Measurements from ENCODE around the gene FADS2. TPM values are rescaled to one million over a fixed set of nuclear protein-coding genes. Genes with fewer than 3 reads are reported as not detected.

FADS2 gene
- total and polyA plus RNA-seq, 2 donors, result 11.2 to 39.5 TPM

GRCh38 chr11:61815790-61816735, 12.0 kb upstream of the FADS2 start:
- DNase-seq (ENCODE audit: low read depth in 6 of 9, low spot score in 9 of 9), result peak in 4 of 9 donors; percentile 38 to 76 (median 59)
- under 1% methylated on average over 69 of the region's 69 CpGs for WGBS
- Histone ChIP-seq H3K27me3 (ENCODE audit: control insufficient read depth in 2 of 2, insufficient read depth in 1 of 2, low read length in 1 of 2) (peaks cover 0 to 17% of the 10 kb centered on the region in 2 donors), H3K9me3 (ENCODE audit: control insufficient read depth in 2 of 2, insufficient read depth in 1 of 2, low read length in 1 of 2) (peaks cover 0 to 8% of the 10 kb centered on the region in 2 donors), H3K4me3 (ENCODE audit: low read length in 2 of 2) (peak overlapping the region; percentile 62 to 87), H3K36me3 (ENCODE audit: control insufficient read depth in 2 of 2, insufficient read depth in 2 of 2, low read length in 1 of 2) (peaks cover 12 to 22% of the 10 kb centered on the region in 2 donors), H3K4me1 (ENCODE audit: control insufficient read depth in 2 of 2, insufficient read depth in 2 of 2, low read length in 2 of 2) (peaks cover 11 to 25% of the 10 kb centered on the region in 2 donors), H3K27ac (ENCODE audit: low read depth in 1 of 2, low read length in 1 of 2) (peak overlapping the region; percentile 66 to 84)

- DNase-seq (ENCODE audit: low read depth in 6 of 9, low spot score in 9 of 9), result peak in 6 of 9 donors; percentile 79 to 94 (median 86)
- peaks cover 0 to 17% of the 10 kb centered on the region in 2 donors for H3K27me3 ChIP-seq (ENCODE audit: control insufficient read depth in 2 of 2, insufficient read depth in 1 of 2, low read length in 1 of 2)
- H3K27ac ChIP-seq (ENCODE audit: low read depth in 1 of 2, low read length in 1 of 2), result peak within 1 kb of the TSS; percentile 66 to 84
- H3K36me3 ChIP-seq (ENCODE audit: control insufficient read depth in 2 of 2, insufficient read depth in 2 of 2, low read length in 1 of 2), result peaks cover 12 to 17% of the 10 kb centered on the region in 2 donors
- H3K4me1 ChIP-seq (ENCODE audit: control insufficient read depth in 2 of 2, insufficient read depth in 2 of 2, low read length in 2 of 2), result peaks cover 11 to 25% of the 10 kb centered on the region in 2 donors
- under 1% methylated on average over 73 of the region's 73 CpGs for WGBS
- peaks cover 0 to 8% of the 10 kb centered on the region in 2 donors for H3K9me3 ChIP-seq (ENCODE audit: control insufficient read depth in 2 of 2, insufficient read depth in 1 of 2, low read length in 1 of 2)
- H3K4me3 ChIP-seq (ENCODE audit: low read length in 2 of 2), result peak within 1 kb of the TSS; percentile 62 to 87
Measured at GRCh38 chr11:61816736-61817455, 11.2 kb upstream of the FADS2 start, which contains the start of gene FADS1. TSS of gene FADS1 (minus strand) at chr11:61817003. CDS start at chr11:61816929, 74 bp downstream.

DNA sequence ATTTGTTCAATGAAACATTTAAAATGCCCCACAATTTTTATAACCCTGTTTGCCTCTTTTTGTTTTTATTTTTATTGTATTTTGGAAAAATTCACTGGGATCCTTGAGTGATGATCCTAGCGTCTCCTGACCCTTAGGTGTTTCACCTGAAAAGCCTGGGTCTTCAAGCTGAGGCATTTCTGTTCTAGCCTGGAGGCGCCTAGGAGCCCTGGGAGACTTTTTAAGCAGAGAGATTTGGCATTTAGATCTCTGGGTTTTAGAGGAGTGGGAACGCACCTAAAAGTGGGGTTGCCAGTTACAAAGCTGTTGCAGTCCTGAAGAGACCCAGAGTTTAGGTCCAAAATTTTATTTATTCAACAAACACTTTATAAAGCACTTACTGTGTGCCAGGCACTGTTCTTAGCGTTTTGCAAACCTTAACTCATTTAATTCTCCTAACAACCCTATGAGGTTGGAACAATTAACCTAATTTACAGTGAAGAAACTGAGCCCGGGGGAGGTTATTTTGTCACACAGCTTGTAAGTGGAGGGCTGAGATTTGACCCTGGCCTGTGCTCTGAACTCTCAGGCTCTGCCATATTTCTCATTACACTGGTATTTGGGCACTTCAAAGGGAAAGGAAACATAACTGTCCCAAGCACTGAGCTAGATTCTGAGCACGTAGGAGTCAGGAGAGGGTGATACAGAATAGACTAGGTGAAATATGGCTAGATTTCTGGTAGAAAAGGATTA, 10.5 kb upstream of the FADS2 start:
- peak overlapping the region; percentile 5 to 70 for H3K27ac ChIP-seq (ENCODE audit: low read depth in 1 of 2, low read length in 1 of 2)
- DNase-seq (ENCODE audit: low read depth in 6 of 9, low spot score in 9 of 9), result no peak
- peak overlapping the region; percentile 62 to 87 for H3K4me3 ChIP-seq (ENCODE audit: low read length in 2 of 2)
- 94% methylated on average over 6 of the region's 6 CpGs for WGBS
- peaks cover 4 to 10% of the 10 kb centered on the region in 2 donors for H3K36me3 ChIP-seq (ENCODE audit: control insufficient read depth in 2 of 2, insufficient read depth in 2 of 2, low read length in 1 of 2)
- peaks cover 0 to 17% of the 10 kb centered on the region in 2 donors for H3K27me3 ChIP-seq (ENCODE audit: control insufficient read depth in 2 of 2, insufficient read depth in 1 of 2, low read length in 1 of 2)
- H3K9me3 ChIP-seq (ENCODE audit: control insufficient read depth in 2 of 2, insufficient read depth in 1 of 2, low read length in 1 of 2), result peaks cover 0 to 8% of the 10 kb centered on the region in 2 donors
- H3K4me1 ChIP-seq (ENCODE audit: control insufficient read depth in 2 of 2, insufficient read depth in 2 of 2, low read length in 2 of 2), result peaks cover 11 to 25% of the 10 kb centered on the region in 2 donors

DNA sequence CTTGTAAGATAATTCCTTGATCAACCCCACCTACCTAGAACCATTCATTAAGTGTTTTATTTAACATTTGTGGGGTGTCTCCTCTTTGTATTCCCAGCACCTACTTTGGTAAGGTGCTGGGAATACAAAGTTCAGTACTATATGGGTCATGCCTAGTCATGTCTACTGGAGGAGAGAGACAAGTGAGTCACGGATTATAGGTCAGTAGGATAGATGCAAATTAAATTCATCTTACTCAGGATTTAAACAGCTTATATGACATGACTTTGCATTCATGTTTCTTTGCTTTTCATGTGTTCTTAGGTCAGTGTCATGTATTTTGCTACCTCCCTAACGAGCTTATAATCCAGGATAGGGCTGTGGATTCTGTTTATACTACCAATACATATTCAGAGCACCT, 7.9 kb upstream of the FADS2 start:
- Histone ChIP-seq H3K4me1 (ENCODE audit: control insufficient read depth in 2 of 2, insufficient read depth in 2 of 2, low read length in 2 of 2) (peaks cover 8 to 20% of the 10 kb centered on the region in 2 donors), H3K36me3 (ENCODE audit: control insufficient read depth in 2 of 2, insufficient read depth in 2 of 2, low read length in 1 of 2) (no peaks in the 10 kb centered on the region), H3K4me3 (ENCODE audit: low read length in 2 of 2) (no peak overlapping the region), H3K9me3 (ENCODE audit: control insufficient read depth in 2 of 2, insufficient read depth in 1 of 2, low read length in 1 of 2) (no peaks in the 10 kb centered on the region), H3K27me3 (ENCODE audit: control insufficient read depth in 2 of 2, insufficient read depth in 1 of 2, low read length in 1 of 2) (peaks cover 0 to 12% of the 10 kb centered on the region in 2 donors), H3K27ac (ENCODE audit: low read depth in 1 of 2, low read length in 1 of 2) (no peak overlapping the region)
- no peak for DNase-seq (ENCODE audit: low read depth in 6 of 9, low spot score in 9 of 9)
- 97% methylated on average over 2 of the region's 2 CpGs for WGBS

GRCh38 chr11:61826930-61827570, 1.1 kb upstream of the FADS2 start:
- H3K4me3 ChIP-seq (ENCODE audit: low read length in 2 of 2), result peak overlapping the region; percentile 63 to 86
- DNase-seq (ENCODE audit: low read depth in 6 of 9, low spot score in 9 of 9), result peak in 2 of 9 donors; percentile 31 to 71
- H3K27ac ChIP-seq (ENCODE audit: low read depth in 1 of 2, low read length in 1 of 2), result peak overlapping the region; percentile 77 to 89
- H3K27me3 ChIP-seq (ENCODE audit: control insufficient read depth in 2 of 2, insufficient read depth in 1 of 2, low read length in 1 of 2), result no peaks in the 10 kb centered on the region
- WGBS, result 10% methylated on average over 23 of the region's 23 CpGs
- peaks cover 0 to 3% of the 10 kb centered on the region in 2 donors for H3K36me3 ChIP-seq (ENCODE audit: control insufficient read depth in 2 of 2, insufficient read depth in 2 of 2, low read length in 1 of 2)
- peaks cover 26 to 46% of the 10 kb centered on the region in 2 donors for H3K4me1 ChIP-seq (ENCODE audit: control insufficient read depth in 2 of 2, insufficient read depth in 2 of 2, low read length in 2 of 2)
- no peaks in the 10 kb centered on the region for H3K9me3 ChIP-seq (ENCODE audit: control insufficient read depth in 2 of 2, insufficient read depth in 1 of 2, low read length in 1 of 2)

DNA sequence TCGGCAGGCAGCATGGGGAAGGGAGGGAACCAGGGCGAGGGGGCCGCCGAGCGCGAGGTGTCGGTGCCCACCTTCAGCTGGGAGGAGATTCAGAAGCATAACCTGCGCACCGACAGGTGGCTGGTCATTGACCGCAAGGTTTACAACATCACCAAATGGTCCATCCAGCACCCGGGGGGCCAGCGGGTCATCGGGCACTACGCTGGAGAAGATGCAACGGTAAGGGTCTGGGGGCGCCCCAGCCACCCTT, 204 bp downstream of the FADS2 start:
- no peaks in the 10 kb centered on the region for H3K9me3 ChIP-seq (ENCODE audit: control insufficient read depth in 2 of 2, insufficient read depth in 1 of 2, low read length in 1 of 2)
- peak overlapping the region; percentile 77 to 89 for H3K27ac ChIP-seq (ENCODE audit: low read depth in 1 of 2, low read length in 1 of 2)
- H3K4me3 ChIP-seq (ENCODE audit: low read length in 2 of 2), result peak overlapping the region; percentile 63 to 86
- H3K4me1 ChIP-seq (ENCODE audit: control insufficient read depth in 2 of 2, insufficient read depth in 2 of 2, low read length in 2 of 2), result peaks cover 34 to 59% of the 10 kb centered on the region in 2 donors
- WGBS, result under 1% methylated on average over 16 of the region's 16 CpGs
- DNase-seq (ENCODE audit: low read depth in 6 of 9, low spot score in 9 of 9), result no peak
- no peaks in the 10 kb centered on the region for H3K27me3 ChIP-seq (ENCODE audit: control insufficient read depth in 2 of 2, insufficient read depth in 1 of 2, low read length in 1 of 2)
- peaks cover 0 to 3% of the 10 kb centered on the region in 2 donors for H3K36me3 ChIP-seq (ENCODE audit: control insufficient read depth in 2 of 2, insufficient read depth in 2 of 2, low read length in 1 of 2)

DNA sequence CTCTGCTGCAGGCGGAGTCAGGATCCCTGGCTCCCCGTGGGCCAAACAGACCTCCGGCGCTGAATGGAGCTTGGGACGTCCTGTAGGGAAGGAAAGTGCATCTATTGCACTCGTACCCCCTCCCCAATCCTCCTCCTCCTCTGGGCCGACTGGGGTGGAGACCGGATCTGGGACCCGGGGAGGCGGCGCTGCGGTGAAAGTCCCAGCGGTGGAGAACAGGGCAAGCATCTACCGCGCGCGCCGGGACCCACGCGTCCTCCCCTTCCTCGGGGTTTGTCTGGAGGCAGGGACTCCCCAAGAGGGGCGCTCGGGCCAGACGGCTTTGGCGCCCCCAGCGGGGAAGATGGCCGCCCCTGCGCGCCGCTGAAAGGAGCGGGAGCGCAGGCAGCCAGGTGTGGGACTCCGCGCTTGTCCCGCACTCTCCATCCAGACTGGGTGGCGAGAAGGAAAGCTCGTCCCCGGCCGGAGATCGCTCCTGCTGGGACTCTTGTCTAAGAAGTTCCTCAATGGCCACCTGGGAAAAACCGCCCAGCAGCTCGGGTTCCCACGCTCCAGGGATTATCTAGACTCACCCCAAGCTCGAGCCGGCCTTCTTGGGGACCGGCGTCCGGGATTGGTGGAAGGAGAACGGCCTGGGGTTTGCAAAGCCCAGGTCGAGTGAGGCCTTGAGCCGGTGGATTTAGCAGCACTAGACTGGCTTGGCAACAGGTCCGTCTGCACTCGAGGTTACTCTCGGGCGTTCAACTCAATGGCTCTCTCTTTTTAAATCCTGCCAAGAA, 718 bp downstream of the FADS2 start:
- Histone ChIP-seq H3K4me3 (ENCODE audit: low read length in 2 of 2) (peak overlapping the region; percentile 63 to 86), H3K27ac (ENCODE audit: low read depth in 1 of 2, low read length in 1 of 2) (peak overlapping the region; percentile 77 to 89), H3K27me3 (ENCODE audit: control insufficient read depth in 2 of 2, insufficient read depth in 1 of 2, low read length in 1 of 2) (no peaks in the 10 kb centered on the region), H3K4me1 (ENCODE audit: control insufficient read depth in 2 of 2, insufficient read depth in 2 of 2, low read length in 2 of 2) (peaks cover 39 to 64% of the 10 kb centered on the region in 2 donors), H3K9me3 (ENCODE audit: control insufficient read depth in 2 of 2, insufficient read depth in 1 of 2, low read length in 1 of 2) (no peaks in the 10 kb centered on the region), H3K36me3 (ENCODE audit: control insufficient read depth in 2 of 2, insufficient read depth in 2 of 2, low read length in 1 of 2) (peaks cover 0 to 3% of the 10 kb centered on the region in 2 donors)
- DNase-seq (ENCODE audit: low read depth in 6 of 9, low spot score in 9 of 9), result peak in 4 of 9 donors; percentile 45 to 79 (median 64)
- under 1% methylated on average over 55 of the region's 55 CpGs for WGBS

GRCh38 chr11:61829806-61830205, 1.7 kb downstream of the FADS2 start:
- Histone ChIP-seq H3K36me3 (ENCODE audit: control insufficient read depth in 2 of 2, insufficient read depth in 2 of 2, low read length in 1 of 2) (peaks cover 0 to 3% of the 10 kb centered on the region in 2 donors), H3K4me3 (ENCODE audit: low read length in 2 of 2) (peak overlapping the region in 1 of 2 donors; percentile 86), H3K4me1 (ENCODE audit: control insufficient read depth in 2 of 2, insufficient read depth in 2 of 2, low read length in 2 of 2) (peaks cover 49 to 74% of the 10 kb centered on the region in 2 donors), H3K9me3 (ENCODE audit: control insufficient read depth in 2 of 2, insufficient read depth in 1 of 2, low read length in 1 of 2) (no peaks in the 10 kb centered on the region), H3K27me3 (ENCODE audit: control insufficient read depth in 2 of 2, insufficient read depth in 1 of 2, low read length in 1 of 2) (no peaks in the 10 kb centered on the region), H3K27ac (ENCODE audit: low read depth in 1 of 2, low read length in 1 of 2) (peak overlapping the region in 1 of 2 donors; percentile 89)
- 90% methylated on average over 4 of the region's 4 CpGs for WGBS
- no peak for DNase-seq (ENCODE audit: low read depth in 6 of 9, low spot score in 9 of 9)

All from thymus (tissue), 11 donors.